Measurements from ENCODE around the gene SNTG2. TPM values are rescaled to one million over a fixed set of nuclear protein-coding genes. Genes with fewer than 3 reads are reported as not detected.

SNTG2 gene
- total and polyA plus RNA-seq, 9 donors: 0.17 to 5.7 (median 1.3) TPM; not detected in 1

DNA sequence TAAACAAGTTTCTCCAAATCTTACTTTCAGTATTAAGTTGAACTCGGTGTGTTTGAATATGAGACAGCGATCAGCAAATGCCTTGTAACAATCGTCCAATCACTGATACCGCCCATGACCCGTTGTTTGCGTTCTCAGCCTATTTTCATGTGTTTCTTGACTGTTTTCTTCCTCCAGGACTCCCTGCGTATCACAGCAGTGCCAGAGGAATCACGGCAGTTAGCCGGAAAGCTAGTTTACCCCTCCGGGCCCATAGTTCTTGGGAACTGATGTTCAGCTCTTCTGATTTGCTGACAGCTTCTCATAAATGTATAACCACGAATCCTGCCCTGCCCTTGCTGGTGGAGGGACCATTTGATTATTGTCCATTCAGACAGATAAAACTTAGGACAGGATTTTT, 420.4 kb downstream of the SNTG2 start:
- peaks cover 4% of the 10 kb centered on the region for H3K4me1 ChIP-seq (ENCODE audit: insufficient read depth)
- DNase-seq: no peak
- WGBS, 3 donors: 34 to 68% (median 38%) methylated on average over 11 of the region's 11 CpGs
- H3K9me3 ChIP-seq: no peaks in the 10 kb centered on the region
- TF ChIP-seq POLR2A (IDR thresholded peaks at IDR 0.05): no peak
- TF ChIP-seq, protein P1, sequence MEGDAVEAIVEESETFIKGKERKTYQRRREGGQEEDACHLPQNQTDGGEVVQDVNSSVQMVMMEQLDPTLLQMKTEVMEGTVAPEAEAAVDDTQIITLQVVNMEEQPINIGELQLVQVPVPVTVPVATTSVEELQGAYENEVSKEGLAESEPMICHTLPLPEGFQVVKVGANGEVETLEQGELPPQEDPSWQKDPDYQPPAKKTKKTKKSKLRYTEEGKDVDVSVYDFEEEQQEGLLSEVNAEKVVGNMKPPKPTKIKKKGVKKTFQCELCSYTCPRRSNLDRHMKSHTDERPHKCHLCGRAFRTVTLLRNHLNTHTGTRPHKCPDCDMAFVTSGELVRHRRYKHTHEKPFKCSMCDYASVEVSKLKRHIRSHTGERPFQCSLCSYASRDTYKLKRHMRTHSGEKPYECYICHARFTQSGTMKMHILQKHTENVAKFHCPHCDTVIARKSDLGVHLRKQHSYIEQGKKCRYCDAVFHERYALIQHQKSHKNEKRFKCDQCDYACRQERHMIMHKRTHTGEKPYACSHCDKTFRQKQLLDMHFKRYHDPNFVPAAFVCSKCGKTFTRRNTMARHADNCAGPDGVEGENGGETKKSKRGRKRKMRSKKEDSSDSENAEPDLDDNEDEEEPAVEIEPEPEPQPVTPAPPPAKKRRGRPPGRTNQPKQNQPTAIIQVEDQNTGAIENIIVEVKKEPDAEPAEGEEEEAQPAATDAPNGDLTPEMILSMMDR (IDR thresholded peaks at IDR 0.05): no peak
- TF ChIP-seq EP300 (IDR thresholded peaks at IDR 0.05): no peak
- H3K27ac ChIP-seq: no peak overlapping the region
- H3K36me3 ChIP-seq: no peaks in the 10 kb centered on the region
- H3K4me3 ChIP-seq: no peak overlapping the region
- H3K27me3 ChIP-seq: no peaks in the 10 kb centered on the region
- intact Hi-C loops (cut with DNase I): no loop called here

DNA sequence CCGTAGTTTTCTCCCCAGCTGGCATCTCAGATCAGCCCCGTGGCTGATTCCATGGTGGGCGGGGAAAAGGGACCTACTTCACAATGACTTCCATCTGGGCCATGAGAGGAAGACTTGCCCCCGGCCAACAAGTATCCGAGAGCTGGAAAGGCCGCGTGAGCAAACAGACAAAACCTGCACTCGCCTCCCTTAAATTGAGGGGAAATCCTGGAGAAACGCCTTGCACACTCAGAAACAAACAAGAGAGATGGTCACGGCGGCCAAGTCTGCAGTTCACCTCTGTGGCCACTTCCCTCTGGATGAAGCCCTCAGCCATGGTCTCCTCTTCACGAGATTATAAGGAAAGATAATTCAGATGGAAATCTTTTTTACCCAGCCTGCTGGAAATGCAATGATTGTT, 423.2 kb downstream of the SNTG2 start:
- H3K4me3 ChIP-seq: no peak overlapping the region
- no peak for DNase-seq
- H3K27ac ChIP-seq: no peak overlapping the region
- H3K9me3 ChIP-seq: no peaks in the 10 kb centered on the region
- H3K36me3 ChIP-seq: no peaks in the 10 kb centered on the region
- WGBS, 3 donors: 75 to 87% (median 79%) methylated on average over 12 of the region's 12 CpGs
- TF ChIP-seq, protein P1 (IDR thresholded peaks at IDR 0.05): no peak
- TF ChIP-seq POLR2A (IDR thresholded peaks at IDR 0.05): no peak
- no peak for TF ChIP-seq EP300 (IDR thresholded peaks at IDR 0.05)
- H3K27me3 ChIP-seq: no peaks in the 10 kb centered on the region
- peaks cover 1% of the 10 kb centered on the region for H3K4me1 ChIP-seq (ENCODE audit: insufficient read depth)
- intact Hi-C loops (cut with DNase I): no loop called here

DNA sequence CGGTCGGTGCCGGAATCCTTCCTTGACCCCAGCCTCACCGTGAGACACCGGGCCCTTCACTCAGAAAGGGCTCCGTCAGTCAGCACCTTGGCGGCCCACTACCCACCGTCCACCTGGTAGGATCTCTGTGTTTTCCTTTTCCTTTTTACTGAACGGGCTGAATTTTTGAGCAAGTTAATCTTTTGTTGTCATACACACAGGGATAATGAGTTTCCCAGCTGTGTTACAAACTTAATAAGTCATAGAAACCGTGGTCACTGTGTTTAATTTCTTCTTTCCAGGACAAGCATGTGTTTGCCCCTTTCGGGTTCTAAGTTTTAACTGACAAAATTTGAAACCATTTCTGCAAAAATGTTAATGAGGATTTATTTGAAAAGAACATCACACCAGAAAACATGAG, 423.6 kb downstream of the SNTG2 start:
- no peaks in the 10 kb centered on the region for H3K9me3 ChIP-seq
- intact Hi-C loops (cut with DNase I): no loop called here
- TF ChIP-seq POLR2A (IDR thresholded peaks at IDR 0.05) (no peak), EP300 (IDR thresholded peaks at IDR 0.05) (no peak)
- TF ChIP-seq, protein P1 (IDR thresholded peaks at IDR 0.05): no peak
- H3K27me3 ChIP-seq: no peaks in the 10 kb centered on the region
- H3K36me3 ChIP-seq: no peaks in the 10 kb centered on the region
- peaks cover 1% of the 10 kb centered on the region for H3K4me1 ChIP-seq (ENCODE audit: insufficient read depth)
- no peak for DNase-seq
- H3K27ac ChIP-seq: no peak overlapping the region
- WGBS, 3 donors: 37 to 72% (median 38%) methylated on average over 11 of the region's 11 CpGs
- no peak overlapping the region for H3K4me3 ChIP-seq

DNA sequence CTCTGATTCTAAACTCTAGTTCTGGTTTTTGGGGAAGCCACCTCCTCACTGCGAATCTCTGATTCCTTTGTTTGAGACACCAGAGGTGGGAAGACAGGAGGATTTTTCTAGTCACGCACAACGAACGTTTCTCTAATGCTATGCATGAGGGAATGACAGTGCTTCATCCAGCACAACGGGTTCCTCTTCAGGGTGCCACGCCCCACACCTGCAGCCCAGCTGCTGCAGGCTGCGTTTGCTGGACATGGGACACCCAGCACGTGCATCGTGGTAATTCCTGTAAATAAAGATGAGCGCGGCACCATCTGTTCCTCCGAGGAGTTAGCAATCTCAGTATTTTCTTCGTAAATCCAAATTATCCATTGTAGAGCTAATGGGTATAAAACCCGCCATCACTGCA, 425.1 kb downstream of the SNTG2 start:
- Histone ChIP-seq H3K4me1 (ENCODE audit: insufficient read depth) (peaks cover 1% of the 10 kb centered on the region), H3K27me3 (no peaks in the 10 kb centered on the region), H3K36me3 (no peaks in the 10 kb centered on the region), H3K4me3 (no peak overlapping the region), H3K27ac (no peak overlapping the region), H3K9me3 (no peaks in the 10 kb centered on the region)
- TF ChIP-seq POLR2A (IDR thresholded peaks at IDR 0.05): no peak
- intact Hi-C loops (cut with DNase I): no loop called here
- WGBS, 3 donors: 88 to 91% (median 88%) methylated on average over 14 of the region's 14 CpGs
- no peak for DNase-seq

DNA sequence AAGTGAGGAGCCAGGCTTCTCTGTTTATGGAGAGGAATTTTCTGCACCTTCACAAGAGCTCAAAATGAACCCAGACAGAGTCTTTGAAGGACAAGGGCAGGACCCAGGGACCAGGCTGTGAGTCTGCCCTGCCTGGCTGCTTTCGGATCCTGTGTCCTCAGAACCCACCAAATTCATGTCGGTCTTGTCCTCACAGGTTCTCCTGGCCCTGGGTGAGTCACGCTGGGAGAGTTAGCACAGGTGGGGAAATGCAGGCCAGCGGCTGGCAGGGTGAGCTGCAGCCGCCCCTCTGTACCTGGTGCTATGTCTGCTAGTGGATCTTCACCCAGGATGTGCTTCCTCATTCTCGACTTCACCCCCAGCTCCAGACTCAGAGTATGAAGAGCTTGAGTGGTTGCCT, 426.8 kb downstream of the SNTG2 start:
- intact Hi-C loops (cut with DNase I): no loop called here

More for the DNA sequence above, 426.8 kb downstream of the SNTG2 start:
- no peak for TF ChIP-seq POLR2A (IDR thresholded peaks at IDR 0.05)
- TF ChIP-seq, protein P1 (IDR thresholded peaks at IDR 0.05): no peak
- no peak for TF ChIP-seq EP300 (IDR thresholded peaks at IDR 0.05)
- H3K4me1 ChIP-seq (ENCODE audit: insufficient read depth): no peaks in the 10 kb centered on the region
- H3K27ac ChIP-seq: no peak overlapping the region
- WGBS, 3 donors: 89 to 95% (median 94%) methylated on average over 6 of the region's 6 CpGs
- H3K9me3 ChIP-seq: no peaks in the 10 kb centered on the region
- H3K27me3 ChIP-seq: no peaks in the 10 kb centered on the region
- DNase-seq: no peak
- no peak overlapping the region for H3K4me3 ChIP-seq
- no peaks in the 10 kb centered on the region for H3K36me3 ChIP-seq
